EL (cell line): Measurements from ENCODE around the gene CAMK2A.

Source experiments
- DNase-seq: peaks from one replicate; pipeline ENCODE4 v3.0.0-alpha.2; 2016

CAMK2A gene

GRCh38 chr5:150278046-150278730 lies 11.4 kb downstream of the CAMK2A start:
- DNase-seq, result no peak

- DNase-seq, result no peak
Measured at GRCh38 chr5:150277043-150277442, 12.5 kb downstream of the CAMK2A start.

- no peak for DNase-seq
Measured at GRCh38 chr5:150274811-150275210, 14.8 kb downstream of the CAMK2A start.

GRCh38 chr5:150272531-150272930 lies 17.0 kb downstream of the CAMK2A start:
- peak; percentile 68 for DNase-seq

- DNase-seq, result no peak
Measured at GRCh38 chr5:150271923-150272322, 17.6 kb downstream of the CAMK2A start.

GRCh38 chr5:150271296-150271692 lies 18.3 kb downstream of the CAMK2A start:
- no peak for DNase-seq

- DNase-seq, result no peak
Measured at GRCh38 chr5:150270541-150271295, 18.9 kb downstream of the CAMK2A start.

- DNase-seq, result no peak
Measured at GRCh38 chr5:150266871-150267291, 22.7 kb downstream of the CAMK2A start.

GRCh38 chr5:150265870-150266383 lies 23.6 kb downstream of the CAMK2A start:
- no peak for DNase-seq

GRCh38 chr5:150264667-150265603 lies 24.6 kb downstream of the CAMK2A start:
- DNase-seq, result no peak

- DNase-seq, result peak; percentile 93
Measured at GRCh38 chr5:150263801-150264621, 25.6 kb downstream of the CAMK2A start.

GRCh38 chr5:150263375-150263775 lies 26.2 kb downstream of the CAMK2A start:
- no peak for DNase-seq

- no peak for DNase-seq
Measured at GRCh38 chr5:150262502-150262901, 27.1 kb downstream of the CAMK2A start.

GRCh38 chr5:150261231-150261630 lies 28.3 kb downstream of the CAMK2A start:
- DNase-seq, result peak; percentile 18

GRCh38 chr5:150258130-150258529 lies 31.4 kb downstream of the CAMK2A start:
- no peak for DNase-seq

GRCh38 chr5:150257424-150257823 lies 32.1 kb downstream of the CAMK2A start:
- DNase-seq, result no peak

- DNase-seq, result no peak
Measured at GRCh38 chr5:150256410-150257064, 33.0 kb downstream of the CAMK2A start.

- DNase-seq, result no peak
Measured at GRCh38 chr5:150255659-150256409, 33.7 kb downstream of the CAMK2A start.

- DNase-seq, result no peak
Measured at GRCh38 chr5:150254774-150255173, 34.8 kb downstream of the CAMK2A start.

GRCh38 chr5:150254363-150254762 lies 35.2 kb downstream of the CAMK2A start:
- no peak for DNase-seq
